NCI-H2107 (cell line): ENCODE measurements around the gene LITAFD.
"Not testable (repeated sequence)": the region's sequence is repeated elsewhere in the genome, so short reads cannot be mapped to it uniquely, and the experiment has no call there.

Experiments used
- DNase-seq: peaks from one replicate; lab custom pipeline; 2025; lab: John Stamatoyannopoulos, UW

The LITAFD gene

DNA sequence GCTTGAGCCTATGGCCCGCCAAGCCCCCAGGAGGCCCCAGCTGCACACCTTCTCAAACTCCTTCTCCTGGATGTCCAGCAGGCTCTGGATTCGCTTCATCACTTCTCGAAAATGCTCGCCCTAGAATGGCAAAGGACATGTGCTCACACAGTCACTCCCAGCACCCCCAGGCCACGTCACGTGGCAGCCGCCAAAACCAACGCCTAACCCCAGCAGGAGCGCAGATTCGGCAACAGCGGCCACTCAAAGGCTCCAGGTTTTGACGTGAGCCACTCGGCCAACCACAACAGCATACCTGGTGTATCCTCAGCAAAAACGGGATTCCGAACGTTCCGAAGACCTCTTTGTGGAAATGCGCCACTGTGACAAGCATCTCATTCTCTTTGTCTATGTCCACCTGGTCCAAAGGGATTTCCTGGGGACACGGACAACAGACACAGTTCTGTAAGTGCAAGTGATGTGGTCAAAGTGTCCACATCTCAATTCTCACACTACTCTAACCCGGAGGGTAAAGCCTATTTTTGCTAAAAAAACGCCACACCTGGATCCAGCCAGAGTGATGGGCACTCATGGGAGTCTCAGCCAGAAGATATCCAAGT, 12.7 kb downstream of the LITAFD start:
- DNase-seq = no peak

DNA sequence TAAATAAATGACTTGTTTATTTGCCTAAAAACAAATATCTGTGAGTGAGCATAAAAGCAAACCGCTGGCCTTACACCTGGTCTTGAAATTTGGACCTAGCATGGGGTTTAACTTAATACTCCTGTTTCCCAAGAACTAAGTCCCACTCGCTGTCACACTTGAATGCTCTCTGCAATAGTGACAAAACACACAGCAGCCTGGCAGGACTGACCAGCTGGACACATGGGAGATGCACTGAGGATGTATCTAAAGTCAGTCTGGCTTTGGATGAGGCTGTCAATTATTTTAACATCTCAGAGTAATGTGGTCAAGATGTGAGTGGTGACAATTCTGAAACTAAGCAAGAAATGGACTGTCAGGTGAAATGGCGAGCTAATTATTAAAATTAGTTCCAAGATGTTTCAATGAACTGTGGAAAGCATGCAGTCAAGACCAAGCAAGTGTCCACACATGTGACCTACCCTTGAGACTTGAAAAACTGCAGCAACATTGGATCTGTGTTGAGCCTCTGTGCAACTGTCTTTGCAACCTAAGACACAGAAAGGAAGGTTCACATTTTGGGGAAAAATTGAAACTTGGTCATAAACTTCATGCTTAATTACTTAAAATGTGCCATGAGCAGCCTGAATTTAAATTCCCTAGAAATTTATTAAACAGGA, 16.6 kb downstream of the LITAFD start:
- DNase-seq = no peak

DNA sequence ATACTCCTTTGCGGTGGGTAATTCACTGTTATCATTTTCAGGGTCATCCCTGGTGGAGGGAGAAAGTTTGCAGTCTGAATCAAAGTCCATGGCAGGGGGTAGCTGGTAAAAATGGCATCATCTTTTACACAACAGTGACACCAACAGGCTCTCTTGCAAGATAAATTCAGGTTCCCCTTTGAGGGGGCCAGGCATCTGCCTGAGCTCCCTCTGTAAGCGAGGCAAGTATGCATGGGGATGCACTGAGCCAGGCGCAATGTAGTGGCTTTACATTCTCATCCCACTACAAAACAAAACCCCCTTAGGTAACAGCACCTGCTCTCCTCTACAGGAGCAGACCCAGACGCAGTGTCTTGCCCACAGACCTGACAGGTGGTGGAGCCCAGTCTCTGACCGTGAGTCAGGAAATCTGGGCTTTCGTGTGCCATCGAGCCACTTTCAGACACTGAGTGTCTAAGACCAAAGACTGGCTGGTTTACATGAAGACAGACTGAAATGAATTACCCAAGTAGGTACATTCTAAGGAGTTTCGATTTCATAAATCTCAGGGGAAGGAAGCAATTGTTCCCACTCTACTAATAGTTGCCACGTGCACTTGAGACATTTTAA, 17.7 kb downstream of the LITAFD start:
- DNase-seq = no peak

- no peak for DNase-seq
Observed at GRCh38 chr16:8900343-8900742, 18.2 kb downstream of the LITAFD start.

DNA sequence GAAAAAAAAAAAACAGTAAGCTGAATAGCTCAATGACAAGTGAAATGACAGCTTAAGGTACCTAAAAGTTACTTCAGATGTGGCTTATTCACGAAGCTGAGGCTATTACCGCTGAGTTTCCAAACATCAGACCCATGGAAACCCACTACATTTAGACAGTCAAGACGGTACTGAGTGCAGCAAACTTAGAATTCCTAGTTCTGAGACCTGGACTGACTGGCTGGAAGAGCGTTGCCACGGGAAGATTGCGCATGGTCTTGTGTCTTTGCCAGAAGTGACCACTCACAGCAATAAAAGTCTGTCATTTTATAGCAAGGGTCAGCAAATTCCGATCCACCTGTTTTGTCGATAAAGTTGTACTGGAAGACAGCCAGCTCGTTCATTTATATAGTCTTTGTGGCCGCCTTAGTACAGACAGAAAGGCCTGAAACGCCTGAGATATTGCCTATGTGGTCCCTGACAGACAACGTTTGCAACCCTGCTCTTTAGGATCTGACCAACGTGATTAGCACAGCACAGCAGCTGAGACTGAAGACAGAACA, 19.2 kb downstream of the LITAFD start:
- no peak for DNase-seq

DNA sequence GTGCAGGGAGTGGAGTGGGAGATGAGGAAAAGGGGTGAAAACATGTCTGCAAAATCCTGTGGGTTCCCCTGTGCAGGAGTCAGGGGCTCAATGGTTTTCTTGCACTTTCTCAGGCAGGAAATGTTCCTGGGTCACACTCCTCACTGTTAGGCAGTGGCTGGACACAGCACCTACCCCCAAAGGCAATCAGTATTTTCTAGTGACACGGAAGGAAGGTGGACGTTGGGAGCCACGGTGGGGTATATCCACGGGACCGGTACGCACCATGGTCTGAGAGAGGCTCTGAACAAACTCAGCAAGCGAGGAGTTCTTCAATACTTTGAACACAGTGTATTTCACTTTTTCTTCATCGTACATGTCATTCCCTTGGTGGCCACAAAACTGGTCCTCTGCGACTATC, 20.9 kb downstream of the LITAFD start:
- DNase-seq = no peak

- no peak for DNase-seq
Observed at GRCh38 chr16:8904018-8904430, 21.9 kb downstream of the LITAFD start.

- DNase-seq = no peak
Observed at GRCh38 chr16:8905168-8905762, 23.1 kb downstream of the LITAFD start.

DNA sequence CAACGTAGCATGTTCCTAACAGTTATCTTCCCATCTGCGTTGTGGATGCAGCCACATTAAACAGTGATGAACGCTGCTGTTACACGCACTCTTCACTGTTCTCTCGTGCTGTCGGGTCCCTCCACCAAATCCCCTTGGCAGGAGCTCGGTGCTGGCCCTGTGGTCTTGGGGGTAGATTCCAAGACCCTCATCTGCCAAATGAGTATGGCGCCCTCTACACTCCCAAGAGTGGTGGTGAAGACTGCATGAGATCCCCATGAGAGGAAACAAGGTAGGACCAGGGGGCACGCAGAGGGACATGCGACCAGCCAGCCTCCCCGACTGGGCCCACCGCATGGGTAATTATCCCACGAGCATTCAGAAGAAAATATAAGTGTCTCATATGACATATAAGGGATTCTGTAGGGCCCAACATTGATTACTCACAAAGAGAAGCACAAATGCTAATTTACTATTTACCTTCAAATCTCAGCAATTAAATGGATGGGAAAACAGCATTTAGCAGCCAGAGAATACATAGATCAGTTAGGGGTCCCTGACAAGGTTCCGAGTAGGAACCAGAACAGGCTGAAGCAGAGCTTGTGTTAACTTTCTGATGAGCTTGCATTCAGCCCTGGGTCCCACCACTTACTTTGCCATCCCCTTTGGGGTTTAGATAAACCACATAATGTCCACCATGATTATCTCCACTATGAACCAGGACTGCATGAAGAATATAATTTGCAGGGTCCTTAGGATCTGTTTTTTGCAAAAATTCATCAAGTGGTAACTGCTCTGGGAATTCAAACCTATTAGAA, 23.8 kb downstream of the LITAFD start:
- DNase-seq = no peak

GRCh38 chr16:8907096-8907495, 24.9 kb downstream of the LITAFD start:
- DNase-seq = no peak

- DNase-seq = no peak
Observed at GRCh38 chr16:8908810-8909468, 26.8 kb downstream of the LITAFD start.

DNA sequence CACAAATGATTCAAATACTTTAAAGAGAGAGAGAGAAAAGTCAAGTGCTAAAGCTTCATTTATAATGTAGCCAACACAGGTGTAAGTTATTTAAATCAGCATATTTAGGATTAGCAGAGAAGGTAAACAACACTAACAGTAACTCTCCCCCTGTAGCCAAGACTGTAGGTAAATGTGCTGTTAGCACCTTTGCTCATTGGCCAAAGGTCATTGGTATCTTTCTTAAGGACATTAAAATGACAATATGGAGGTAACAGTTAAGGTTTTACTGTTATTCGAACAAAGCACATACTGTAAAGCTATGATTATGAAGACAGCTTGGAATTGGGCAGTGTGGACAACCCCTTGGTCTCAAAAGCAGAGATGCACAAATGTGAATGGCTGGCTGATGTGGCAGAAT, 28.7 kb downstream of the LITAFD start:
- DNase-seq = no peak

GRCh38 chr16:8912793-8913192, 30.6 kb downstream of the LITAFD start:
- DNase-seq = no peak

DNA sequence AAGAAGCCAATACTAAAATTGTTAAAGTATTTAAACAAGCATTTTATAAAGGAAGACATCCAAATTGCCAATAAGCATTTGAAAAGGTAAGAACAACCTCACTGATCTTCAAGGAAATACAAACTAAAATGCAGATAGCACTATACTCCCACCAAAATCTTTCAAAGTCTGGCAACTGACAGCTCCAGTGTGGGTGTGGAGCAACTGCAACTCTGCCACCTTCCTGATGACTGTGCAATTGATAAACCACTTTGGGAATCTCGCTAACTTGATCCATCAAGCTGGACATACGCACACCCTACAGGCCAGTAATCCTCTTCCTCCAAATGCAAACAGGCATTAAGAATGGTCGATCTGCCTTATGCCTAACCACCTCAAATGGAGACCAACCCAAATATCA, 31.9 kb downstream of the LITAFD start:
- no peak for DNase-seq

DNA sequence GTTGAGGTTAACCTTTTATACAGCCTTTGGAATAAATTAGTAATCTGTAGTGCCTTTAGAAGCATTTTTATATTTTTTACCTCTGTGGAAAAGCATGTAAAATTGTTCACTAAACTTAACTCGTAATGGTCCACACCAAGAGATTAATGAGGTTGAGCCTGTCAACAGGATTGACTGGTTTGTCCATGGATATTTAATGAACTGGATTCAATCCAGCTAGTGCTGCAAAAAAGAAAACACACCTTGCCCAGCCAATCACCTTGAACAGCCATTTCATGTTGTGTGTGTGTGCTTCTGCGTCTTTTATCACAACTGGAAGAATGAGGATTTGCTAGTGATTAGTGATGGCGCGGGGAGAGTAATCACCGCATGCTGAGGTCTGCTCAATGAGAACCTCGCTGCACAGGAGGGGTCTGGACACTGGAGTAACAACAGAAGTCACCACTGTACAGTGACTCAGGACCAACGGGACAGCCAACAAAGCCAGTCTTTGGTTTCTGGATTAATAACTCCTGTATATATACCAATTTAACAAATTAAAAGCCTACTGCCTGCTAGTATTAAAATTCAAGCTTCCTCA, 33.7 kb downstream of the LITAFD start:
- DNase-seq = no peak

DNA sequence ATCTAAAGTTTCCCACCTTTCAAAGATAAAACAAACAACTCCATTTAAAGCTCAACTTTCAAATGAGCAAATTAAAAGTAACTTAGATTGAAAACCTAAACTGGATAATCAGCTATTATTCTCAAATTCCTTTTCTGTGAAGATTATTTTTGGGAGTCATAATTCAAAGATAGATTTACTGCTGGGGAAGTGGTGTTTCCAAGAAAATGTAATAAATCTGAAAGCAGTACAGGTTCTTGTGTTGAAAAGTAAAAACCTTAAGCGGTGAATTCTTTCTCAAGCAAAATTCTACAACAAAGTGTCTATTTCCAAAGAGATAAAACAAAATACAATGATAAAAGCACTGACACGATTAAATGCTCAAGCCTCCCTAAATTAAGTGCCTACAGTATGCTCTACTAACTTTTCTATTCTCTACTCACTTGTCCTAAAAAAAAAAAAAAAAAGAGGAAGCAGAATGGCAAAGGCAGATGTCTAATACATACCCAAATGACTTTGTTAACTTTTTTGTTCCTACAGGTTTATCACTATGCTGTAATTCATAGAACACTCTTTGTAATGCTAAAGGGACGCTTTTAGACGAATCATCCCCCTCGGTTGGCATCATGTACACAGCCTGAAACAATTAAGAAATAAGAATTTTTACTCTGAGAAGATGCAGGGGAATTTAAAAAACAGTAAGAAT, 34.5 kb downstream of the LITAFD start:
- no peak for DNase-seq

DNA sequence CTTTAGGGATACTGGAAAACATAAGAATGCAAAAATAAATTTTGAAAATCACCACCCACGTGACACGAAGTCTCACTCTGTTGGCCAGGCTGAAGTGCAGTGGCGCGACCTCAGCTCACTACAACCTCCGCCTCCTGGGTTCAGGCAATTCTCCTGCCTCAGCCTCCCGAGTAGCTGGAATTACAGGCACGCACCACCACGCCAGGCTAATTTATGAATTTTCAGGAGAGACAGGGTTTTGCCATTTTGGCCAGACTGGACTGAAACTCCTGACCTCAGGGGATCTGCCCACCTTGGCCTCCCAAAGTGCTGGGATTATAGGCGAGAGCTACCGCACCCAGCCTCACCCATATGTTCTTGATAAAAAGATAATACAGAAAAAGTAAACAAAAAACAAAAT, 35.2 kb downstream of the LITAFD start:
- DNase-seq = not testable (repeated sequence)

- DNase-seq = no peak
Observed at GRCh38 chr16:8919089-8919933, 37.2 kb downstream of the LITAFD start.

GRCh38 chr16:8919934-8920462, 37.8 kb downstream of the LITAFD start:
- DNase-seq = no peak
